ENCODE results near the gene SLC41A3.
"Not testable (repeated sequence)": the region's sequence is repeated elsewhere in the genome, so short reads cannot be mapped to it uniquely, and the experiment has no call there.

The SLC41A3 gene

DNA sequence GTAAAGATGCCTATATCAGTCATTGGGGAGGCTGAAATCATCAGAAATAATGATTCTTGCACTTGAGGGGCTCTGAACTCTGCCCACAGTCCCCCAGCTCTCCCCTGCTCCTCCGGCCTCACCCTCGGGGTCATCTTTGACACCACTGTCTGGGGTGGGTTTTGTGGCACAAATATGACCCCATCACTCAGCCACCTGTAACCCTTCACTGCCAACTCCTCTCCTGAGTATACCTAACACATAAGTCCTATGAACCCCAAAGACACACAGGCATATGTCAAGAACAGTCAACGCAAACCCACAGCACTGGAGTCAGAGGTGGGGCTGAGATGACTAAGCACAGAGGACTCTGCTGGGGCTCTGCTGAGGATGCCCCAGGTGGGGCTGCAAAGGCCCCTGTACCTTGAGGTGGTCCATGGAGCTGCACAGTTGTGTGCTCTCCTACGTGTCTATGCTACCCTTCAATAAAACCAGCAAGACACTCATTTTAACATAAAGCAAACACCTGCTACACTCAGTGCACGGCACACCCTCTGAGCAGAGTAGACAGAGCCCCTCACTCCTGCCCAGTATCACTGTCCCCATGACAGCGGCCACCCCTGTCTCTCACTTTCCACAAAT is 29.9 kb downstream of the SLC41A3 start:
- no peak for DNase-seq (ENCODE audit: low read depth in 2 of 2)

DNA sequence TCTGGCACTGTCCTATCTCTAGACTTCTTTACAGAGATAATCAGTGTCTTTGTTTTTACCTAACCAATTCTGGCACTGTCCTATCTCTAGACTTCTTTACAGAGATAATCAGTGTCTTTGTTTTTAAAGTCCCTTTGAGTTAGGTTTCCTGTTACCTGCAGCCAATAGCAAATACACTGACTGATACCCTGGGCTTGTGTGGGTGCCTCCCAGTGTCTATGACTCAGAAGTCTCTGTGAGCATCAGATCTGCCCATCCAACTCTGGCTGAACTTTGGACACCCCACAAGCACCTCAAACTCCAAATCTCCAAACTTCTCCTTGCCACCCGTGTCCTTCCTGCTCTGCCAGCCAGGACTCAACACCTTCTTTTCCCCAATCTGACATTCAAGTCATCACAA is 30.4 kb downstream of the SLC41A3 start:
- DNase-seq (ENCODE audit: low read depth in 2 of 2), result no peak

DNA sequence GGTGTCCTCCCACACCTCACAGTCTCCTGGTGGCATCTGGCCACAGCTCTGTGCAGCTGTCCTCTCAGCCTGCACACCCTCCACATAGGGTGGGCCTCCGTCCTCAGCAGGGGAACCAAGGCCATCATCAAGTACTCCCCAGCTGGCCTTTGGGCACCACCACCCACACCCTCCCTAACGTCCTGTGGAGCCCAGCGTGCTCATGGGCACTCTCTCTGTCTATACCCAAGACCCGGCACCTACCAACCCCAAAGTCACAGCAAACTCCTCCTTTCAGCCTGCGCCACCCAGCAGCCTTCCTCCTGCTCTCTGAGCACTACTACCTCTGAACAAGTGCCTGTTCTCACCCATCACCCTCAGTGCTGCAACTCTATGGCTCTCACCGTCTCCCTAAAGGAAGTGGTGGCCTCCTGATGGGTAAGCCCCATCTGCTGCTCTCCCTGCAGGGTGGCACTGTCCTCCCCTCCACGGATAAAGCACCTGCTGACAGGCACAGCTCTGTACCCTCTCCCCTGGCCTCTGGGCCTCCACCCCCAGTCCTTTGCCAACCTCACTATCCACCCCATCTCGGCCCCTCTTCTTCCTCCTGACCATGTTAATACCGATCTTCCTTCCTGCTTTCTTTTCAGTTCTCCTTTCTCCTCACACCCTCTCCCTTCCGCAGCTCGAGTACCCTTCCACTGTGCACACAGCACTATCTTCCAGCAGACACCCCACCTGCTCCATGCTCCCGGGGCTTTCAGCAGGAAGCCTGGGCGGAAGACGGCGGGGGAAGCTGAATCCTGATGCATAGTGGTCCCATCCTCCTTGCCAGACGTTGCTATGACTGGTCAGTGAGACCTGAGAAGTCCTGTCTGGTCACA is 31.5 kb downstream of the SLC41A3 start:
- no peak for DNase-seq (ENCODE audit: low read depth in 2 of 2)

DNA sequence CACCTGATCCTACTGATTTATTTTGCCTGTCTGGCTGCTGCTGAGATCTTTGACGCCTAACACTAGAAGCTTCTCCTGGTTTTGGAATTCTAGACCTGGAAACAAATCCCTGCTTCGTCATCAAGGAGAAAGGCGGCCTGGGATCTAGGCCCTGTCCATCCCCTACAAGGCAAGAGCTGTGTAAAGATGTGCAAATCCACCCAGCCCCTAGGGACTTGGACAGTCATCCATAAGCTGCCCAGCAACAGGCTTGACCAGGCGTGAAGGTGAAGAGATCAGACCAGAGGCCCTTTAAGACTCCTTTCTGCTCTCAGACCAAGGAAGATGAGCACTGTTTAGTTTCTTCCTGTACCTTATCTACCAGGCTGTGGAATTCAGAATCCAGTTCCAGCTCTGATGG is 32.2 kb downstream of the SLC41A3 start:
- no peak for DNase-seq (ENCODE audit: low read depth in 2 of 2)

DNA sequence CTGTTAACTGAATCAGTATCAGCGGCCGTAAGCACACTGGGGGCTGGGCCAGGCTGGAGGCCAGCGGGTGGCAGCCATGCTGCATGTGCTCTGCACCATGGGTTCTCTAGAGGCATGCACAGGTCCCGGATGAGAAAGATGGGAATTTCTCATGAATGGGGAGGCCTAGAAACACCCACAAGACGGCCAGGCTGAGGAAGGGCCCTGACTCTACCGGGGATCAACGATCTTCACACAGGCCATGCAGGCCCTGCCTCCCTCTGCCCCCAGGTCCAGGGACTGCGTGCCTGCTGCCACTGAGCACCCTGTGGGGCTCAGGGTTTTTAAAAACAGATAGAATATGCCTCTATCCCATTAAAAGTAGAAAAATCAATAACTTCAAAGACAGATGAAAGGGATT is 32.7 kb downstream of the SLC41A3 start:
- DNase-seq (ENCODE audit: low read depth in 2 of 2), result no peak

DNA sequence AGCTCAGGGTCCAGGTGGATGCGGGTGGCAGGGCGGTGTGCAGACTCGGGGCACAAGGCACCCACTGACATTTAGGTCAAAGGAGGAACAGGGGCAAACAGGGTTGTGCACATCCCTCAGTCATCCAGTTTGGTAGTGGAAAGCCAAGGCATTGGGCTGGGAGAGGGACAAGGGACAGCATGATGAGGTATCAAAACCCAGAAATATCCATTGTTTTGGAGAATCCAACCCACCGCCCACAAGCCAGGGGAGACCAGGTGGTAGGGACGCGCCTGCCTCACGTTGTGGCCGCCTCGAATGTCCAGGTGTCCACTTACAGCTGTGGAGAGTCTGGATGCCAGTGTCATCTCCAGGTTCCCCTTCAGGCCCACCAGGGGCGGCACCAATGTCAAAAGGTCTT is 33.3 kb downstream of the SLC41A3 start:
- DNase-seq (ENCODE audit: low read depth in 2 of 2), result no peak

DNA sequence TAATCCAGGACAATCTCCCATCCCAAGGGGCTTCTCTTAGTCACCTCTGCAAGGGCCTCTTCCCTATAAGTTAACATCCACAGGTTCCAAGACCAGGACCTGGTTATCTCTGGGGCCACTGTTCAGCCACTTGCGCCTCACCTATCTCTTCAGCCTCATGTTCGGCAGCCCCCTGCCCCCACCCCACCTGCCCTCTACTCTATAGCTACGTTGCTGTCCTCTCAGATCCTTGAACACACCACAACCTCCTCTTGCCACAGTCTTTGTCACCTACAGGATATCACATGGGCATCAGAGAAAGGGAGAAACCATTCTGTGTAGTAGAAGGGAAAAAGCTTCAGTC is 33.9 kb downstream of the SLC41A3 start:
- DNase-seq (ENCODE audit: low read depth in 2 of 2), result no peak

DNA sequence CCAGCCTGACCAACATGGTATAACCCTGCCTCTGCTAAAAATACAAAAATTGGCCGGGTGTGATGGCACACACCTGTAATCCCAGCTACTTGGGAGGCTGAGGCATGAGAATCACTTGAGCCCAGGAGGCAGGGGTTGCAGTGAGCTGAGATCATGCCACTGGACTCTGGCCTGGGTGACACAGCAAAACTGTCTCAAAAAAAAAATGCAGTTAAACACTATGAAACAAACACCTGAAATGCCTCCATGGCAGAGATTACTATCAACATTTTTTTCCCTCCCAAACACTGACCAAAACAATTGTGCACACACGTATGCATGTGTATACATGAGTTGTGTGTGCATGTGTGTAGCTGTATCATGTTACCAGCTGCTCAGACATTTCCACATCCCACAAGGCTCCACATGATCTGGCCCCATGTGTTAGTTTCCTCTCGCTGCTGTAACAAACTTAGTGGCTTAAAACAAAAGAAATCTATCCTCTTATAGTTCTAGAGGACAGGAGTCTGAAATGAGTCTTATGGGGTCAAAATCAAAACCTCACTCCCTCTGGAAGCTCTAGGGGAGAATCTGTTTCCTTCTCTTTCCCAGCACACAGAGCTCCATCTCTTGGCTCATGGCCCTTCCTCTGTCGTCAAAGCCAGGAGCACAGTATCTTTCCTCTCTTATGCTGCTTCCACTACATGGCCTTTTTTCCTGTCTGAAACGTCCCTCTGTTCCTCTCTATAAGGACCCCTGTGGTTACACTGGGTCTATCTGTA is 34.5 kb downstream of the SLC41A3 start:
- no peak for DNase-seq (ENCODE audit: low read depth in 2 of 2)

DNA sequence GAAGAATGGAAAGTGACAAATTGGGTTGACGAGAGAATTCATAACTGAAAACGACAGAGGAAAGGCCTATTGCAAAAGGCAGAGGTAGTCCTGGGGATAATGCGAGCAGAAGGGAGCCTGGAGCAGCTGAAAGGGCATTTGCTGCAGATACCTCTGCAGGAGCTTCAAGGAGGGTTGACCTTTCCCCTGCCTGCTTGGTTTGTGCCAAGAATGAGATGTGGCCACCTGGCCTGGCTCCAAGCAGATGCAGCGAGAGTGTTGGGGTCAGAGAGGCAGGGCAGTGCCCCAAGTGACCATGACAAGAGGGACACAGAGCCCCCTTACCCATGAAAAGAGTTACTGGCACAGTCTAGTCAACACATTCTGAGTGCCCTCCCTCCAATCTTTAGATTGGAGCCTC is 43.5 kb downstream of the SLC41A3 start:
- no peak for DNase-seq (ENCODE audit: low read depth in 2 of 2)

DNA sequence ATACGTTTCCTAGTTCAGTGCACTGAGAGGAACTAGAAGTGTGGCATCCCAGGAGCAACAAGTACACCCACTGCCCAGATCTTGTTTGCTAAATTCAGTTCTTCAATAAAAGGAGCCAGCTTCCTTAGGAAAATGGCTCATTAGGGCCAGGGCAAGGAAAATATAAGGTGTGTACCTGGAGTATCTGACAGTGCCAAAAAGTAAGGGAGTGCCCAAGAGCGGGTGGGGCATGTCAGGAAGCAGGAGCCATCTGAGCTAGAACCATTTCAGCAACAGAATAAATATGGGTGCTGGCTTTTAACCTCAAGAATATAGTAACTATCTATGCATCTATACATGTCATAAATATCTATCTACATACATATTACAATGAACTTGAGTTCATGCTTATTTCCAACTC is 44.1 kb downstream of the SLC41A3 start:
- no peak for DNase-seq (ENCODE audit: low read depth in 2 of 2)

DNA sequence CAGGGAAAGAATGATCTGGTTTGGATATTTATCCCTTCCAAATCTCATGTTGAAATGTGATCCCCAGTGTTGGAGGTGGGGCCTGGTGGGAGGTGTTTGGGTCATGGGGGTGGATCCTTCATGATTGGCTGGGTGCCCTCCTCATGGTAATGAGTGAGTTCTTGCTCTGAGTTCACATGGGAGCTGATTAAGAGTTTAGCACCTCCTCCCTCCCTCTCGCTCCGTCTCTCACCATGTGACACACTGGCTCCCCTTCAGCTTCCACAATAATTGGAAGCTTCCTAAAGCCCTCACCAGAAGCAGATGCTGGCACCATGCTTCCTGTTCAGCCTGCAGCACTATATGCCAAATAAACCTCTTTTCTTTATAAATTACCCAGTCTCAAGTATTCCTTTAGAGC is 45.1 kb downstream of the SLC41A3 start:
- DNase-seq (ENCODE audit: low read depth in 2 of 2), result not testable (repeated sequence)

DNA sequence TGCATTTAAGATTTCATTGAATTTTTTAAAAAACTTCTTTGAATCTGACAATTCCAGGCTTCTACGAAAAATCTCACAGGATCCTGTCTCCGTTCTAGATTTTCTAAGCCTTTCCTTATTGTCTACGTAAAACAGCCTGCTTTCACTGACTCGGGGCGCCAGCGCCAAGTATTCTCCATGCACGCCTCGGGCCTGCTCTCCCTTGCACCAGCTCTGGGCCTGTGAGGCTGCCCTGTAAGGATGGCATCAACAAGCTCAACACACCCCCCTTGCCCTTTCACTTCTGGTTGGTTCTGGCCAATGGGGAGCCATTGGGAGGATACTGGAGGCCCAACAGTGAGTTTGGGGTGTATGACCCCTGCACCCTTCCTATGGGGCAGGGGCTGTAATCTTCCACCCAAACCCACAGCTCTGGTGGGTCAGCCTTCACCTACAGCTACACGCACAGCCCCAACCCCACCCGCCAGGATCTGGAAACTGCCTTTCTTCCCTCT is 47.8 kb downstream of the SLC41A3 start:
- no peak for DNase-seq (ENCODE audit: low read depth in 2 of 2)

DNA sequence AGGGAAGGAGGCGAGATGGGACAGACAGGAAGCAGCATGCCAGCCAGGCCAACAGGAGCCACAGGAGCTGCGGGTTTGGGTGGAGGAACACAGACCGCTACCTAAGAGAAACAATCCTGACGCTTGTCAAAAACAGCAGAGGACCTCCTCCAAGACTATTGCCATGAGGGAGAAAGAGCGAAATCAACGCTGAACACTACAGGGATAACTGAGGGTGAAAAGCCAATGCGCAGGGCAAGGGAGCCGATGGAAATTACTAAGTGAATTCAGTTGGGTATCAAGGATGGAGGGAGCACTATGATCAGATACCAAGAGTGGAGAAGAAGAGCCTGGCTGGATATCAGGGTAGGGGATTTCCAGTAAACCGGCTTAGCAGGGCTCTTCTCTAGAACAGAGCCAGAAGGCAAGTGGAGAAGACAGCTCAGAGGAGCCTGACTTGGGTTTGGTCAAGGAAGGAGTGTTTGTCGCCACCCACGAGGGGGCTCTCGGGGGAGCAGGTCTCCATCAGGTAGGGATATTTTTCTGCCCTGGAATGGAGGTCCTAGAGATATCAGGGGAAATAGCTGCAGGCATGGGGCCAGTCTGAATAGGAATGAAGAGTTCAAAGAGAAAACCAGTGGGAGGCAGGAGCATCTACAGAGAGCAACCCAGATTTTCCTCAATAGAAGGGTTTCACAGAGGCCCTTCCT is 48.4 kb downstream of the SLC41A3 start:
- no peak for DNase-seq (ENCODE audit: low read depth in 2 of 2)

DNA sequence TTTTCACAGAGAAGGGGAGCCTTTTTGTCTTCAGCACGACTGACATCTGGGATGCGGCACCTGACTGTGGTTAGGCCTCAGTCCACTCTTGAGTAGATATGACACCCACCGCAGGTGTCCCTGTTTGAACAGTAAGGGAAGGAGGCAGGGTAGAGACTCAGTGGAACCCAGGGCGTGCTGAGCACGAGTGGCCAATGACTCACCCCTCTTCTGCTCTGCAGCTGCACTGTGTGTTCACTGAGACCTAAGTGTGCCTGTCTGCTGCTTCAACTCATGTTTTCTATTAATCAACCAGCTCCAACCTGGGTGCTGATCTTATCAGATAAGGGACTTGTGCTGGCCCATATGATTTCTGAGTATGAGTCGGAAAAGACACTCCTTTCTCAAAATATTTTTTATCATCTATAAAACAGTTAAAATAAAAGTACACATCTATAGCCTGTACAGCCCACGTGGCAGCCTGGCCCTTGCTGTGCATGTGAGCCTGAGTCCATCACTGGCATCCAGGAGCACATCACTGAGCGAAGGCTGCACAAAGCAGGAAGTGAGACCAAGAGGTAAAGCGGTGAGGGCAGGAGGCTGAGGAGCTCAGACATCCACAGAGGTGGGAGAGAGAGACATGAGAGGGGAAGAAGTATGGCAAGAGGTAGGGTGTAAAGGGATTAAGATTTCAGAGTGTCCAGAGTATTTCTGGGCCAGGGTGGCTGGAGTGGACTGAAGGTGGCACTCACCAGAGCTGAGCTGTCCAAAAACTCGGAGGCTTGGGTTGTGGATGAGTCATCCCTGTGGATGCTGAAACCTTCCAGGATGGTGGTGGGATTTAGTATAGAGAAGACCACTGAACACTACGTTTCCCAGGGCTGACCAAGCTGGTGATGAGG is 49.2 kb downstream of the SLC41A3 start:
- no peak for DNase-seq (ENCODE audit: low read depth in 2 of 2)

DNA sequence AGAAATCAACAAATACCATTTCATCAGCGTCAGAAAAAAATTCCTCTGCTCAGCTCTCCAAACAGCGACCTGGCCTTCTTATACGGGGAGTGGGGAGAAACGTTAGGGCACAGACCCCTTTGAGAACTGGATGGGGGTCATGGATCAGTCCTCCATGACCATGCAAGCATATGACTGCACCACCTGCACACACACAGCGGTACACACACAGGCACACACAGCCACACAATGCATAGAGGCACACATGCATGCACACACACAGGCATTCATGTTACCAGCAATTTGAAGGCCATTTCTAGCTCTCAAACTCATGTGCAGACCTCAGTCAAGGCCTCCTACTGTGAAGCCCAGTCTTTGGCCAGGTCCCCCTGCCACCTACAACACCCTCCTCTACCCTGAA is 50.2 kb downstream of the SLC41A3 start:
- DNase-seq (ENCODE audit: low read depth in 2 of 2), result no peak

DNA sequence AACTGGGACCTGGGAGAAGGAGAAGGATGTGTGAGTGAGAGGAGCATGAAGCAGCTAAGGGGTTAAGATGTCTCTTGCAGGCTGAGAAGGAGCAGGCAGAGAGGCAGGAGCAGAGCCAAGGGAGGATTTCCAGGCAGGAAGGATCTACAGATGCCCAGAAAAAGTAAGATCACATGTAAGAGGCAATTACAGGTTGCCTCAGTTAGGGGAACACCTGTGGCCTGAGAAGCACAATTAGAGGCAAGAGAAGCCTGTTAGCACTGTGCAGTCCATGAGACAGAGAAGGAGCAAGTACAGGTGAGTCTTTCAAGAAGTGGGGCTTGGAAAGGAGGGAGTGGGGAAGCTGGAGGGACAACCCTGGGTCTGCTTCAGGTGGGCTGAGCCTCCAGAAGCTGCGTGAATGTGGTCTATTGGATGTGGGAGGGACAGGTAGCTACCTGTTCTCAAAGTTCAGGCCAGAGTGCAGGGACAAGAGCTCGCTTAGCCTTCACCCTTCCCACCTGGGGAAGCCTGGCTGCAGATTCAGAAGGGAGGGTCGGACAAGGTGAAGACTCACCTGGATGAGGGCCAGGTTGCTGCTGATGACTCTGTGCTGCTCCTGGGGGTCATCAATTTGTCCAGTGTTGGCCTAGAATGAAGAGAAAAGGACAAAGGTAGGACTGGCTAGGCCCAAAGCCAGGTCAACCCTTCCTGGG is 50.7 kb downstream of the SLC41A3 start:
- no peak for DNase-seq (ENCODE audit: low read depth in 2 of 2)

DNA sequence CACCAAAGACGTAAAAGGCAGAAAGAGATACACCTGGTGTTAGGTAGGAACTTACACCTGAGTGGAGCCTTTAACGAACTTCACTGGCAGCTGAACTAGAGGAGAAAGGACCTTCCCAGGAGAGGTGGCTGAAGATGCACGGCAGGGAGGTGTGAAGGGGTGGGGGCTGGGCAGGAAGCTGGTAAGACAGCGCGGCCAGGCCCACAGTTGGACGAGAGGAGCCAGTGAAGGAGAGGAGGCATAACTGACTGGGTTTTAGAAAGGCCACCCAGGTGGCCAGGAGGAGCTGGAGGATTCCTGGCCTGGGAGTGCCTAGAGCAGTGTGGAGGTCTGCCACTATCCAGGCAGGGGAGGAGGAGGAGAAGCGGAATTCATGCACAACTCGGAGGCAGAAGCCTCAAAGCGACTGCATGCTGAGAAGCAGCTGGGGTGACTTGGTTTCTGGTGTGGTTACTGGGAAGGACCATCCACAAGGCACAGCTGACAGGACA is 51.9 kb downstream of the SLC41A3 start:
- DNase-seq (ENCODE audit: low read depth in 2 of 2), result no peak

DNA sequence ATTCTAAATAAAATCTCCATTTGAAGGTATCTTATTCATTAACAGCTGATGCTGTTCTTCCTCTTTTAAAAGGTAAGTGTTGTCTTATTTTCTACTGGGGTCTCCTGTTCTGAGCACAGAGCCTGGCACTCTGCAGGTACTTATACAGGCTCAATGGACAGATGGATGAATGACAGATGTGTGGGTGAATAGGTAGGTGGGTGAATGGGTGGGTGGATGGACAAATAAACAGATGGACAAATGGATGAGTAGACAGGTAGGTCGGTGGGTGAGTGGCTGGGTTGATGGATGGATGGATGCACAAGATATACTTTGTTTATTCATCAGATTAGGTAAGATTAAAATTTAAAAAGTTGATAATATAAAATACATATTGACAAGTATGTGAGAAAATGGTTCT is 53.5 kb downstream of the SLC41A3 start:
- no peak for DNase-seq (ENCODE audit: low read depth in 2 of 2)

DNA sequence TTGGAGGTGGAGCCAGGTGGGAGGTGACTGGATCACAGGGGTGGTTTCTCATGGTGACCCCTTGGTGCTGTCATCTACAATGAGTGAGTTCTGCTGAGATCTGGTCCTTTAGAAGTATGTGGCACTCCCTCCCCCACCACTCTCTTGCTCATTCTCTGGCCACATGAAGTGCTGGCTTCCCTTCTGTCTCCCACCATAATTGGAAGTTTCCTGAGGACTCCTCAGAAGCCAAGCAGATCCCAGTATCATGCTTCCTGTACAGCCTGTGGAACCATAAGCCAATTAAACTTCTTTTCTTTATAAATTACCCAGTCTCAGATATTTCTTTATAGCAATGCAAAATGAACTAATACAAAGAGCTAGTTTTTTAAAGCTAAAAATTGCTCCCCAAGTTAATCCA is 54.7 kb downstream of the SLC41A3 start:
- no peak for DNase-seq (ENCODE audit: low read depth in 2 of 2)

DNA sequence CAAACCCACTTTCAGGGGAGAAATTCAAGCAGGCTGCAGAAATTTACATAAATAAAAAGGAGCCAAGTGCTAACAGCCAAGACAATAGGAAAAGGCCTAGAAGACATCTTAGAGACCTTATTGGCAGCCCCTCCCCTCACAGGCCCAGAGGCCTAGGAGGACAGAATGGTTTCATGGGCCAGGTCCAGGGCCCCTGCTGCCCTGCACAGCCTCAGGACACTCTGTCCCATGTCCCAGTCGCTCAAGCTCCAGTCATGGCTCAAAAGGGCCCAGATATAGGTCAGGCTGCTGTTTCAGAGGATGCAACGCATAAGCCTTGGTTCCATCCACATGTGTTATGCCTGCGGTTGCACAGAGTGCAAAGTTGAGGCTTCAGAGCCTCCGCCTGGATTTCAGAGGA is 55.8 kb downstream of the SLC41A3 start:
- DNase-seq (ENCODE audit: low read depth in 2 of 2), result no peak
